ENCODE data around the gene STK24. TPM values are rescaled to one million over a fixed set of nuclear protein-coding genes. Genes with fewer than 3 reads are reported as not detected.

The STK24 gene
- polyA plus RNA-seq, 2 of the 4 experiments (the other 2 are of a cell fraction): 46.1 to 55.6 TPM

DNA sequence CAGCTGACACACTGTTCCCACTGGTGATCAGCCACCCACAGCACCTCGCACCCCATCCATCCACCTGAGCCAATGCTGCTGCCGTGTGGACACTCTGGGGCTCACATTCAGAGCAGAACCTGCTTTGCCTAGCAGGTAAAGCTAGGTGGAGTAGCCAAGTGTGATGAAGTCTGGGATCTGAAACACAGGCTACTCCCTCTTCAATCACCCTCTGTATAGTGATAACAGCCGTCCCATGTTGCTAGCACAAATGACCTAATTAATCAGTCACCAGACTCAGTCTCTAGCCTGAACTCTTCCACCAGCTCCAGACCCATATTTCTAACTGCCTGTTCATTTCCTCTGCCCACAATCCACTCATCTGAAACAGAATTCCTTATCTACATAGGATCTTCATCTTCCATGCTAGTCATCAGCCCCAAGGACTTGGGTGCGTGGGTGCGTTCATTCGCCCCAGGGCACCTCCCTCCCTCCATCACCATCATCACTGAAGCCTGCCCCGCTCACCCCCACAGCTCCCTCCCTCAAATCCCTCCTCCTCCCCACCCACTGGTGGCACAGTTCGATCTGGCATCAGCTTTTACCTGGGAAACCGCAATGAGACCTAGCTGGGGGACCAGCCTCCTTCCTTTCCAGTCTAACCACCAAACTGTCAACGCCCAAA lies 19.8 kb downstream of the STK24 start:
- Histone ChIP-seq H3K4me3 (no peak overlapping the region), H3K9me3 (no peaks in the 10 kb centered on the region), H3K4me1 (peaks cover 13% of the 10 kb centered on the region; the same call in 2 of the 3 replicates), H3K27ac (no peak overlapping the region), H3K4me2 (no peak overlapping the region)
- ChIA-PET POLR2A (no interaction called here), CTCF (interaction anchor here (1.1 to 1.7 kb wide), 2 partner anchors 15 to 111 kb away, joined by 3 to 4 read pairs; no protein-coding TSS in a partner anchor)
- TF ChIP-seq CHD2 (IDR thresholded peaks at IDR 0.05; ENCODE audit: low read length, partially characterized antibody): no peak
- no peak for TF ChIP-seq HEYL (CRISPR knock-in tag; IDR thresholded peaks at IDR 0.05)
- TF ChIP-seq CHD4 (IDR thresholded peaks at IDR 0.05; ENCODE audit: borderline replicate concordance): no peak
- TF ChIP-seq REST (IDR thresholded peaks at IDR 0.05): no peak
- TF ChIP-seq FOXS1 (CRISPR knock-in tag; IDR thresholded peaks at IDR 0.05): no peak
- TF ChIP-seq NR3C1 (IDR thresholded peaks at IDR 0.05): no peak
- no peak for TF ChIP-seq EP300 (IDR thresholded peaks at IDR 0.05)
- no peak for TF ChIP-seq KDM5A (IDR thresholded peaks at IDR 0.05)
- no peak for TF ChIP-seq GATA3 (IDR thresholded peaks at IDR 0.05; ENCODE audit: borderline replicate concordance)
- TF ChIP-seq, protein P1, sequence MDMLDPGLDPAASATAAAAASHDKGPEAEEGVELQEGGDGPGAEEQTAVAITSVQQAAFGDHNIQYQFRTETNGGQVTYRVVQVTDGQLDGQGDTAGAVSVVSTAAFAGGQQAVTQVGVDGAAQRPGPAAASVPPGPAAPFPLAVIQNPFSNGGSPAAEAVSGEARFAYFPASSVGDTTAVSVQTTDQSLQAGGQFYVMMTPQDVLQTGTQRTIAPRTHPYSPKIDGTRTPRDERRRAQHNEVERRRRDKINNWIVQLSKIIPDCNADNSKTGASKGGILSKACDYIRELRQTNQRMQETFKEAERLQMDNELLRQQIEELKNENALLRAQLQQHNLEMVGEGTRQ (IDR thresholded peaks at IDR 0.05): no peak
- peak; percentile 30 to 42; a peak in 3 of 6 replicates for ATAC-seq
- 94% methylated on average over 9 of the region's 10 CpGs for WGBS (ENCODE audit: missing lambda C conversion rate)
- FAIRE-seq: no peak
- DNase-seq (ENCODE audit: low read depth in 1 of 2, low spot score in 1 of 2): no peak

GRCh38 chr13:98556142-98556816 lies 20.6 kb downstream of the STK24 start:
- TF ChIP-seq RARB (CRISPR knock-in tag; IDR thresholded peaks at IDR 0.05): no peak
- TF ChIP-seq, protein P2, sequence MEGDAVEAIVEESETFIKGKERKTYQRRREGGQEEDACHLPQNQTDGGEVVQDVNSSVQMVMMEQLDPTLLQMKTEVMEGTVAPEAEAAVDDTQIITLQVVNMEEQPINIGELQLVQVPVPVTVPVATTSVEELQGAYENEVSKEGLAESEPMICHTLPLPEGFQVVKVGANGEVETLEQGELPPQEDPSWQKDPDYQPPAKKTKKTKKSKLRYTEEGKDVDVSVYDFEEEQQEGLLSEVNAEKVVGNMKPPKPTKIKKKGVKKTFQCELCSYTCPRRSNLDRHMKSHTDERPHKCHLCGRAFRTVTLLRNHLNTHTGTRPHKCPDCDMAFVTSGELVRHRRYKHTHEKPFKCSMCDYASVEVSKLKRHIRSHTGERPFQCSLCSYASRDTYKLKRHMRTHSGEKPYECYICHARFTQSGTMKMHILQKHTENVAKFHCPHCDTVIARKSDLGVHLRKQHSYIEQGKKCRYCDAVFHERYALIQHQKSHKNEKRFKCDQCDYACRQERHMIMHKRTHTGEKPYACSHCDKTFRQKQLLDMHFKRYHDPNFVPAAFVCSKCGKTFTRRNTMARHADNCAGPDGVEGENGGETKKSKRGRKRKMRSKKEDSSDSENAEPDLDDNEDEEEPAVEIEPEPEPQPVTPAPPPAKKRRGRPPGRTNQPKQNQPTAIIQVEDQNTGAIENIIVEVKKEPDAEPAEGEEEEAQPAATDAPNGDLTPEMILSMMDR (IDR thresholded peaks at IDR 0.05): no peak
- no peak for TF ChIP-seq ZNF302 (CRISPR knock-in tag; IDR thresholded peaks at IDR 0.05)
- TF ChIP-seq, protein P3, sequence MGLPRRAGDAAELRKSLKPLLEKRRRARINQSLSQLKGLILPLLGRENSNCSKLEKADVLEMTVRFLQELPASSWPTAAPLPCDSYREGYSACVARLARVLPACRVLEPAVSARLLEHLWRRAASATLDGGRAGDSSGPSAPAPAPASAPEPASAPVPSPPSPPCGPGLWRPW (IDR thresholded peaks at IDR 0.05): no peak
- no peak for TF ChIP-seq HDAC2 (IDR thresholded peaks at IDR 0.05)
- no peak for TF ChIP-seq ZC3H11A (IDR thresholded peaks at IDR 0.05)
- no peak for TF ChIP-seq HOXB13 (CRISPR knock-in tag; IDR thresholded peaks at IDR 0.05; ENCODE audit: low read depth)
- TF ChIP-seq, protein P4, sequence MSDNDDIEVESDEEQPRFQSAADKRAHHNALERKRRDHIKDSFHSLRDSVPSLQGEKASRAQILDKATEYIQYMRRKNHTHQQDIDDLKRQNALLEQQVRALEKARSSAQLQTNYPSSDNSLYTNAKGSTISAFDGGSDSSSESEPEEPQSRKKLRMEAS (IDR thresholded peaks at IDR 0.05): no peak
- TF ChIP-seq MAZ (IDR thresholded peaks at IDR 0.05; ENCODE audit: borderline replicate concordance, low read depth, low read length): no peak
- no peak for TF ChIP-seq MAFK (IDR thresholded peaks at IDR 0.05; ENCODE audit: partially characterized antibody)
- no peak for TF ChIP-seq PBX3 (IDR thresholded peaks at IDR 0.05)
- TF ChIP-seq ESRRA (IDR thresholded peaks at IDR 0.05; ENCODE audit: borderline replicate concordance, low read length): no peak
- POLR2A ChIA-PET: no interaction called here
- H3K4me2 ChIP-seq: no peak overlapping the region

More at GRCh38 chr13:98556142-98556816, 20.6 kb downstream of the STK24 start:
- Histone ChIP-seq H3K4me1 (peaks cover 13% of the 10 kb centered on the region; the same call in 2 of the 3 replicates), H3K4me3 (no peak overlapping the region), H3K27ac (no peak overlapping the region), H3K9me3 (no peaks in the 10 kb centered on the region)
- DNase-seq (ENCODE audit: low read depth in 1 of 2, low spot score in 1 of 2) (no peak), ATAC-seq (no peak), FAIRE-seq (no peak)
- CTCF ChIA-PET: interaction anchor here (1.7 to 2.0 kb wide), 2 partner anchors 15 to 110 kb away, joined by 4 to 7 read pairs; no protein-coding TSS in a partner anchor
- WGBS (ENCODE audit: missing lambda C conversion rate): 91% methylated on average over 8 of the region's 8 CpGs

Measured in A549 (cell line).